Suprapubic skin (tissue), 4 donors: ENCODE measurements around the gene FIBIN. TPM values are rescaled to one million over a fixed set of nuclear protein-coding genes. Genes with fewer than 3 reads are reported as not detected.
"Not testable (repeated sequence)": the region's sequence is repeated elsewhere in the genome, so short reads cannot be mapped to it uniquely, and the experiment has no call there.

Source experiments
- DNase-seq, 2 donors: peaks; one replicate each; pipeline ENCODE4 v3.0.0-alpha.2; 2019; ENCODE audit warnings: low spot score in 2 of 2
- H3K27ac ChIP-seq: fragments of 200-600 bp; sonication (generic); one replicate; pipeline ENCODE4 v1.5.1; 2019
- H3K27me3 ChIP-seq: fragments of 200-600 bp; sonication (generic); one replicate; pipeline ENCODE4 v1.5.1; 2019
- H3K36me3 ChIP-seq: fragments of 200-600 bp; sonication (generic); one replicate; pipeline ENCODE4 v1.5.1; 2019
- H3K4me1 ChIP-seq: fragments of 200-600 bp; sonication (generic); one replicate; pipeline ENCODE4 v1.5.1; 2019
- H3K4me3 ChIP-seq: fragments of 200-600 bp; sonication (generic); one replicate; pipeline ENCODE4 v1.5.1; 2019; ENCODE audit warnings: mild to moderate bottlenecking
- H3K9me3 ChIP-seq: fragments of 200-600 bp; sonication (generic); one replicate; pipeline ENCODE4 v1.5.1; 2019
- CTCF ChIP-seq, 2 donors: fragments of 200-600 bp in 1 of 2; fragments of 450-650 bp in 1 of 2; sonication (generic) in 1 of 2; IDR thresholded peaks; one replicate each; pipeline ENCODE4 v1.5.1; 2016 to 2019; ENCODE audit warnings: antibody characterized with exemption in 2 of 2, mild to moderate bottlenecking in 1 of 2, moderate library complexity in 1 of 2
- EP300 ChIP-seq: sonication (generic); formaldehyde crosslinking; IDR thresholded peaks from one replicate; pipeline ENCODE4 v1.6.1; 2017; ENCODE audit warnings: antibody characterized with exemption
- POLR2A ChIP-seq, 2 donors: fragments of 450-650 bp; IDR thresholded peaks; one replicate each; pipeline ENCODE4 v1.6.1; 2017; ENCODE audit warnings: antibody characterized with exemption in 2 of 2, mild to moderate bottlenecking in 2 of 2, moderate library complexity in 2 of 2
- POLR2AphosphoS5 ChIP-seq, 3 donors: sonication (generic); formaldehyde crosslinking; IDR thresholded peaks; one replicate each; pipeline ENCODE4 v1.6.1; 2017; ENCODE audit warnings: antibody characterized with exemption in 3 of 3
- WGBS: methylation state at CpG from one replicate; pipeline ENCODE4 v1.1.5; 2018; 5-methylcytosine and 5-hydroxymethylcytosine counted together
- total RNA-seq, 4 donors: library from RNA; depleted of rRNA; stranded (reverse); fragments of >200 nt; gene quantifications; one replicate each; pipeline ENCODE4 v1.1.0, GENCODE V29; 2016

Gene FIBIN
- total RNA-seq, 4 donors from 2014 or later: 4.6 to 10.1 (median 8.1) TPM

- Histone ChIP-seq H3K27ac (no peak overlapping the region), H3K9me3 (no peaks in the 10 kb centered on the region), H3K27me3 (no peaks in the 10 kb centered on the region), H3K4me1 (peaks cover 2% of the 10 kb centered on the region), H3K4me3 (peak overlapping the region; percentile 52), H3K36me3 (no peaks in the 10 kb centered on the region)
- WGBS: 55% methylated on average over 2 of the region's 2 CpGs
- no peak for DNase-seq
- TF ChIP-seq POLR2A (IDR thresholded peaks at IDR 0.05): no peak
- TF ChIP-seq CTCF (IDR thresholded peaks at IDR 0.05): no peak
- TF ChIP-seq POLR2AphosphoS5 (IDR thresholded peaks at IDR 0.05): no peak
- TF ChIP-seq EP300: no peak
Observed at GRCh38 chr11:26997378-26997777, 3.5 kb downstream of the FIBIN start.

DNA sequence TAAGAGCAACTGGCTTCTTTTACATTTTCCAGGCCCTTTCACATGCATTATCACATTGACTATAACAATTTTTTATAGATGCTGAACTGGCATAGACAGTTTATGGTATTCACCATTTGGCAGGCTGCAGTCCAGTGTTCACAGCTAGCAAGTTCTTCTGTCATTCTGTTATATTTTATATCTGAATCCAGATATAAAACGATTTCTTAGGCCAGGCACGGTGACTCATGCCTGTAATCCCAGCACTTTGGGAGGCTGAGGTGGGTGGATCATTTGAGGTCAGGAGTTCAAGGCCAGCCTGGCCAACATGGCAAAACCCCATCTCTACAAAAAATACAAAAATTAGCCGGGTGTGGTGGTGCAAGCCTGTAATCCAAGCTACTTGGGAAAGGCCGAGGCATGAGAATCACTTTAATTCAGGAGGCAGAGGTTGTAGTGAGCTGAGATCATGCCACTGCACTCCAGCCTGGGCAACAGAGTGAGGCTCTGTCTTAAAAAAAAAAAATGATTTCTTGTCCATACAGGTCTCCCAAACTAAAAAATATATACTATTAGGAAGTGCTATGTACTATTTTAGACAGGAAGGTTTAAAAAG, 7.3 kb downstream of the FIBIN start:
- H3K4me3 ChIP-seq, H3K27me3 ChIP-seq, H3K4me1 ChIP-seq, DNase-seq, H3K9me3 ChIP-seq, H3K36me3 ChIP-seq, H3K27ac ChIP-seq: not testable (repeated sequence)
- 42% methylated on average over 4 of the region's 4 CpGs for WGBS

DNA sequence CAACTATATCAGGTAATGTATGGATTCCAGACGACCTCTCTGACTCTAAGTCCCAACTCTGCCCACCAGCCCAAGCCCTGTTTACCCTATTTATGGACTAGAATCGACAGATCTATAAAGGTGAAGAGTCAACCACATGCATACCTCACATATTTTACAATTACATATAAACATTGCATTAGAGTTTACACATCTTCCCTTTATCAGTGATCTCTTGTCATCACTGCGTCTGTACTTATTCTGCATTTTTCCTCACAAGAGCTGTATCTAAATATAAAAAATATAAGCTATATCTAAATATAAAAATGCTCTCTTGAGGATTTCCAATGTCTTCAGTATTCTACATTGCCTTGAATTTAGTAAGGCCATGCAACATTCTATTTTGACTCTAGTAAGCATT, 8.5 kb downstream of the FIBIN start:
- Histone ChIP-seq H3K27me3 (no peaks in the 10 kb centered on the region), H3K9me3 (no peaks in the 10 kb centered on the region), H3K4me3 (no peak overlapping the region), H3K36me3 (no peaks in the 10 kb centered on the region), H3K27ac (no peak overlapping the region), H3K4me1 (no peaks in the 10 kb centered on the region)
- TF ChIP-seq CTCF (IDR thresholded peaks at IDR 0.05) (no peak), POLR2AphosphoS5 (IDR thresholded peaks at IDR 0.05) (no peak), EP300 (no peak), POLR2A (IDR thresholded peaks at IDR 0.05) (no peak)
- DNase-seq: no peak
- 79% methylated on average over 3 of the region's 3 CpGs for WGBS

GRCh38 chr11:27002838-27003237, 8.9 kb downstream of the FIBIN start:
- Histone ChIP-seq H3K27me3 (no peaks in the 10 kb centered on the region), H3K4me1 (no peaks in the 10 kb centered on the region), H3K27ac (no peak overlapping the region), H3K4me3 (no peak overlapping the region), H3K36me3 (no peaks in the 10 kb centered on the region), H3K9me3 (no peaks in the 10 kb centered on the region)
- TF ChIP-seq POLR2AphosphoS5 (IDR thresholded peaks at IDR 0.05) (no peak), POLR2A (IDR thresholded peaks at IDR 0.05) (no peak), EP300 (no peak), CTCF (IDR thresholded peaks at IDR 0.05) (no peak)
- 66% methylated on average over 4 of the region's 4 CpGs for WGBS
- no peak for DNase-seq

- 57% methylated on average over 2 of the region's 2 CpGs for WGBS
- no peaks in the 10 kb centered on the region for H3K4me1 ChIP-seq
- H3K27me3 ChIP-seq: no peaks in the 10 kb centered on the region
- H3K27ac ChIP-seq: no peak overlapping the region
- no peaks in the 10 kb centered on the region for H3K9me3 ChIP-seq
- H3K36me3 ChIP-seq: no peaks in the 10 kb centered on the region
- no peak overlapping the region for H3K4me3 ChIP-seq
- no peak for DNase-seq
- TF ChIP-seq CTCF (IDR thresholded peaks at IDR 0.05): no peak
- no peak for TF ChIP-seq POLR2A (IDR thresholded peaks at IDR 0.05)
- TF ChIP-seq EP300: no peak
- TF ChIP-seq POLR2AphosphoS5 (IDR thresholded peaks at IDR 0.05): no peak
Observed at GRCh38 chr11:27004103-27004502, 10.2 kb downstream of the FIBIN start.
